GM12892 (cell line): ENCODE results near the gene LMTK3.
A peak's percentile ranks its signal among the peaks of the same experiment; 100 is the strongest.

Experiments used
- DNase-seq: peaks from one replicate; pipeline ENCODE4 v3.0.0; 2011; ENCODE audit not compliant: insufficient read length
- FAIRE-seq: peaks from 2 replicates; lab custom pipeline; 2011; peaks lifted over from hg19 to GRCh38; lab: Jason Lieb, UNC
- POLR2A ChIP-seq: IDR thresholded peaks from 2 replicates; pipeline ENCODE4 v1.6.1; 2011; ENCODE audit warnings: low read depth, low read length, control low read depth
- POLR2AphosphoS5 ChIP-seq: IDR thresholded peaks from 2 replicates; pipeline ENCODE4 v1.6.1; 2011; ENCODE audit warnings: low read depth, low read length, control low read depth
- TAF1 ChIP-seq: IDR thresholded peaks from 2 replicates; pipeline ENCODE4 v1.6.1; 2011; ENCODE audit warnings: low read depth, mild to moderate bottlenecking, control low read depth, low read length, borderline replicate concordance

Gene LMTK3

DNA sequence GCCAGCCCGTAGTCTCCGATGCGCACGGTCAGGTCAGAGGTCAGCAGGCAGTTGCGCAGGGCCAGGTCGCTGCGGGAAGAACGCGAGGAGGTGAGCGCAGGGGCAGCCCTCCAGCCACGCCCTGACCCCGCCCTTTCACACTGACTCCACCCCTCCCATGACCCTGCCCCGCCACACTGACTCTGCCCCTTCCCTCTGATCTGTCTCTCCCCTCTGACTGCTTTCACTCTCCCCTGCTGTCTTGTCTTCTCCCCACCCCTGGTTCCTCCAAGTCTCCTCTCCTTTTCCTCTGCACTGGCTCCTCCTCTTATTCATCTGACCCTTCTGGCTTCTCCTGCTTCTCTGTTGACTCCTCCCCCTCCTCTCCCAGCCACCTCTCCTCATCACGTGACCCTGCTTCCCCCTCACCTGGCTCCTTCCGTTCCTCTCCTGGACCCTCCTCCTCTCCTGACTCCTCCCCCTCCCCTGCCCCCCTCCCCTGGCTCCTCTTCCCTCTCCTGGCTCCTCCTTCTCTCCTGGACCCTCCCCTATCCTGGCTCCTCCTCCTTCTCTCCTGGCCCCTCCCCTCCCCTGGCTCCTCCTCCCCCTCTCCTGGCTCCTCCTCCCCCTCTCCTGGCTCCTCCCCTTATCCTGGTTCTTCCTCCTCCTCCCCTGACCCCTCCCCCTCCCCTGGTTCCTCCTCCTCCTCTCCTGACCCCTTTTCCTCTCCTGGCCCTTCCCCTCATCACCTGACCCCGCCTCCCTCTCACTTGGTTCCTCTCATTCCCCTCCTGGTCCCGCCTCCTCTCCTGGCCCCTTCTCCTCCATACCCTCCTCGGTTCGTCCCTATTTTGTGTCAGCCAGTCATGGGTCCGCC is 9.9 kb downstream of the LMTK3 start:
- FAIRE-seq (no peak), DNase-seq (no peak)
- TF ChIP-seq POLR2AphosphoS5 (no peak), TAF1 (no peak), POLR2A (no peak)

DNA sequence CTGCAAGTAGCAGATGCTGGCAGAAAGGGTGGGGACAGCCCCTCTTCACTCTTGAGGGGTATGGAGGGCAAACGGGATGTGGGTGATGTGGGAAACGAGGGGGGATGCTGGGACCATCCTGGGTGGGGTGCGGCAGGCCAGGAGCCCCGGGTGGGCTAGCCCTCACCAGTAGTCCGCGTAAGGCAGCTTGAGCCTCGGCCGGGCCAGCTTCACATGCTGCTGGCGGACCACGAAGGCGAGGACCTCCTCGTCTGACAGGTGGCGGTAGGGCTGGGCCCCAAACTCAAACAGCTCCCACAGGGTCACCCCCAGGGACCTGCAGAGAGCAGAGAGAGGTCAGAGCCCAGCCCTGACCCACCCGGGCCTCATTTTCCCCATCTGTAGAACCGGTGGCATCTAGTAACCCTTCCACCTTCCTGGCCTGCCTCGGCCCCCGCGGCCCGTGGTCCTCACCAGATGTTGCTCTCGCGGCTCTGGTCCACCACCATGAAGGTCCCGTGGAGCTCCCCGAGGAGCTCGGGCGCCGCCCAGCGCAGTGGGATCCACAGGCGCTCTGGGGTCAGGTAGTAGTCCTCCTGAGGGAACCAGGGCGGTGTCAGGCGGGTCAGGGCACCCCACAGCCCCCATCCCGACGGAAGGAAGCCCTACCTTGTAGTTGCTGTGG is 10.7 kb downstream of the LMTK3 start:
- no peak for TF ChIP-seq POLR2A
- TF ChIP-seq POLR2AphosphoS5: no peak
- no peak for TF ChIP-seq TAF1
- no peak for DNase-seq
- no peak for FAIRE-seq

DNA sequence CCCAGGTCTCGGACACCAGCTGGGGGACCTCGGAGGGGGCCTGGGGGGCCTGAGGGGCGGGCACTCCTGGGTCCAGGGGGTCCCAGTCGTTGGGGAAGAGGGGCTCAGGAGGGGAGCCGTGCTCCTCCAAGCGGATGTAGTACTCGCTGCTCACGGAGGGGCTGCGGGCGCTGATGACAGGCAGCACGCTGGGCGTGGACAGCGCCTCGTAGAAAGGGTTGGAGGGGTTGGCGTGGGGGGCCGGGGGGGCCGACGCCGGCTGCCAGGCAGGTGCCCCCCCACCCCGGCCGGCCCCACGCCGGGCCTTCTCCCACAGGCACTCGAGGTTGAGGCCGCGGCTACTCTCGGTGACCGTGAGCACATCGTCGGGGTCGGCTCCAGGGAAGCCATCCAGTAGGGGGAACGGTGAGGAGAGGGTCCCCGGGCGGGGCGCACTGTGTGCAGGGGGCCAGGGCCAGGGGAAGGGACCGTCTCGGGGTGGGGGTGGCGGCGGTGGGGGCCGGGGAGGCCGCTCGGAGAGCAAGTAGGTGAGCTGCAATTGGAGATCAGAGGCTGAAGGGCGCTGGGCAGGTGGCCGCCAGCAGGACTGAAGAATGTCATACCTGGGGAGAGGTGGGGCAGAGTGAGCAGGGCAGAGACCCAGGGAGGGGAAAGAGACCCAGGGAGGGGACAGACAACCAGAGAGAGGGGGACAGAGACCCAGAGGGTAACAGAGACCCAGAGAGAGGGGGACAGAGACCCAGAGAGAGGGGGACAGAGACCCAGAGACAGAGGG is 12.1 kb downstream of the LMTK3 start:
- no peak for FAIRE-seq
- DNase-seq: no peak
- TF ChIP-seq POLR2A: no peak
- TF ChIP-seq POLR2AphosphoS5: no peak
- TF ChIP-seq TAF1: no peak

GRCh38 chr19:48498595-48499311 is 12.9 kb downstream of the LMTK3 start:
- TF ChIP-seq TAF1 (no peak), POLR2A (no peak)
- FAIRE-seq: no peak
- no peak for DNase-seq

DNA sequence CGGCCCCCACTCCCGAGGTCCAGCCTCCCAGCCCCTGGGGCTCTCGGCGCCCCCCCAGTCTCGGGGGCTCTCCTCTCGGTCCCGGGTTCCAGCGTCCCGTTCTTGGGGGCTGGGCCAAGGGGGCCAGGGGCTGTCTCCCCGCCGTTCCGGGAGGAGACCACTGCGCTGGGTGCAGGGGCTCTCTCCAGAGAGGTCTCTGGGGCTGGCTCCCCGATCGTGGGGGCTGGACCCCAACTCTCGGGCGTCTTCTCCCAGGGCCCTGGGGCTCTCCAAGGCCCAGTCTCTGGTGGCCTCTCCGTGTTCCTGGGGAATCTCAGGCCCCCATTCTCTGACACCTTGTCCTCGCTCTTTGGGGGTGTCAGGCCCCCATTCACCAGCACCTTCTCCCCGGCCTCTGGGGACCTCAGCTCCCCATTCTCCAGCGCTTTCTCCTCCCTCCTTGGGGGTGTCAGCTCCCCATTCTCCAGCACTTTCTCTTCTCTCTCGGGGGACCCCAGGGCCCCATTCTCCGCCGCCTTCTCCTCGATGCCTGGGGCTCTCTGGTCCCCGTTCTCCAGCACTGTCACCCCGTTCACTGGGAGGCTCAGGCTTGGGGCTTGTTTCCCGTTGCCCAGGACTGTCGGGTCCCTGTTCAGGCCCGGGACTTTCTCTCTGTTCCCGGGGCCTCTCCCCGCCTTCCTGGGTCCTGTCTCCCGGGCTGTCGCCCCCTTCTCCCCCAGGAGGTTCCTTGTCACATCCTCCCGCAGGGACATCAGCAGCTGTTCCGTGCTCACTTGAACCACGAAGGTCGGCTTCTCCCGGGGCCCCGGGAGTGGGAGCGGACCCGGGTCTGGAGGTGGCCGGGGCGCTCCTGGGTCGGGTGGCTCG is 13.7 kb downstream of the LMTK3 start:
- DNase-seq (no peak), FAIRE-seq (no peak)
- TF ChIP-seq POLR2AphosphoS5 (no peak), TAF1 (no peak), POLR2A (no peak)

GRCh38 chr19:48496959-48497727 is 14.5 kb downstream of the LMTK3 start:
- FAIRE-seq: no peak
- TF ChIP-seq POLR2A (no peak), TAF1 (no peak)
- DNase-seq: no peak

GRCh38 chr19:48495396-48495795 is 16.2 kb downstream of the LMTK3 start:
- TF ChIP-seq POLR2A (no peak), TAF1 (no peak), POLR2AphosphoS5 (no peak)
- DNase-seq (no peak), FAIRE-seq (no peak)

- TF ChIP-seq POLR2AphosphoS5: no peak
- TF ChIP-seq POLR2A: no peak
- no peak for TF ChIP-seq TAF1
- no peak for DNase-seq
- FAIRE-seq: no peak
These were observed 17.8 kb downstream of the LMTK3 start for GRCh38 chr19:48493718-48494401.

DNA sequence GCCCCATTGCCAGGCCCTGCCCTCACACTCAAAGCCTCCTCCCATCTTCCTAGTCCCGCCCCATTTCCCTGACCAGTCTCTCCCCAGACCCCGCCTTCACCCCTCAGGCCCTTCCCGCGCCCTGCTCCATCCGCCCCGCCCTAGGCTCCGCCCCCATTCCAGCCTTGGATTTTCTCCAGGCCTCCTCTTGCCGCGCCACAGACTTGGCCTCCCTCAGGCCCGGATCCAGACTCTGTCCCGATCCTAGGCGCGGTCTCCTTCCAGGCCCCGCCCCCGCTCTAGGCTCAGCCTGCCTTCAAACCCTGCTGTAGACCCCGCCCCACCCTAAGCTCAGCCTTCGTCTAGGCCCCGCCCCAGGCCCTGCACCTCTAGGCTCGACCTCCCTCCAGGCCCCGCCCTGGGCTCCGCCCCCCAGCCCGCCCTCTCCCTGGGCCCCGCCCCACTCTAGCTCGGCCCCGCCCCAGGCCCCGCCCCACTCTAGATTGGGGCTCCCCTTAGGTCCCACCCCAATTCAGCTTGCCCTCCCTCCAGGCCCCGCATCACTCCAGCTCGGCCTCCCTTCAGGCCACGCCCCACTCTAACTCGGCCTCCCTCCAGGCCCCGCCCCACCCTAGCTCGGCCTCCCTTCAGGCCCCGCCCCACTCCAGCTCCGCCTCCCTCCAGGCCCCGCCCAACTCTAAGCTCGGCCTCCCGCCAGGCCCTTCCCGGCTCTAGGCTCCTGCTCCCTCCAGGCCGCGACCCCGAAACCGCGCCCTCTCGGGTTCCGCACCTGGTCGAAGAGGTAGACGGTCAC is 18.5 kb downstream of the LMTK3 start:
- no peak for TF ChIP-seq TAF1
- no peak for TF ChIP-seq POLR2A
- no peak for TF ChIP-seq POLR2AphosphoS5
- DNase-seq (peak; percentile 91), FAIRE-seq (peak; percentile 82)
